ENCODE data around the gene SMIM35.
A peak's percentile ranks its signal among the peaks of the same experiment; 100 is the strongest.
"Not testable (repeated sequence)": the region's sequence is repeated elsewhere in the genome, so short reads cannot be mapped to it uniquely, and the experiment has no call there.

SMIM35 gene

DNA sequence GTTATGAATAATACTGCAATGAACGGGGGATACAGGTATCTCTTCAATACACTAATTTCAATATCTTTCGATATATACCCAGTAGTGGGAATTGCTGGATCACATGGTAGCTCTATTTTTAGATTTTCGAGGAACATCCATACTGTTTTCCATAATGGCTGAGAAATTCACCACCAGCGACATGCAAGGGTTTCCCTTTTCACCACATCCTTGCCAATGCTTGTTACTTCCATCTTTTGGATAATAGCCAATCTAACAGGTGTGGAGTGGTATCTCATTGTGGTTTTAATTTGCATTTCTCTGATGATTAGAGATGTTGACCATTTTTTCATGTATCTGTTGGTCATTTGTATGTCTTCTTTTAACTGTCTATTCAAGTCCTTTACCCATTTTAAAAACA is 94.6 kb downstream of the SMIM35 start:
- no peak for DNase-seq (ENCODE audit: extremely low read depth in 1 of 2, low read depth in 1 of 2)

DNA sequence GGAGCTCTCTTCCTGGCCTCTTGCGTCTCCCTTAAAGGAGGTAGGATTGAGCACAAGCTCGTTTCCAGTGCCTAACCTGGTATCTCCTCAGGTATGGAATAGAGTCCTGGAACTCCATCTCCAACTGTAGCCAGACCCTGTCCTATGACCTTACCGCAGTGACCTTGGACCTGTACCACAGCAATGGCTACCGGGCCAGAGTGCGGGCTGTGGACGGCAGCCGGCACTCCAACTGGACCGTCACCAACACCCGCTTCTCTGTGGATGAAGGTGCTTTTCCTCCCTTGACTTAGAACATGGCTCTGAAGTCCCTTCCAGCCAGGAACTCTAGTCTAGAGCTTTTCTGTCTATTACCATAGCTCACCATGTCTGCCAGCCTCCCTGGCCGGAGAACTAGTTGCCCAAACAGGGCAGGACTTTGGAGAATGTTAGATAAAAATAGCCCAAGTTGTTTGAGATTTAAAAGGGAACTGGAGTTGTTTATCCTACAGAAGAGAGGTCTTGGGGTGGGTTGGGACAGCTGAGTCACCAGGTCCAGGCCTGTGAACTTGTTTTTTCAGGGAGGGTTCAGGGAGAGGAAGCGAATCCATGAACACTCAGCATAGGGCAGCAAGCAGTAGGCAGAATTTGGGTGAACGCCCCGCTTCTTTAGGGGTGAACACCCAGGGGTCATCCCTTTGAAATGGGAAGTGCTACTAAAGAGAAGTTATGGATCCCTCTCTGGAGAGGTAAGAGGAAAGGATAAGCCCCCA is 97.2 kb downstream of the SMIM35 start:
- no peak for DNase-seq (ENCODE audit: extremely low read depth in 1 of 2, low read depth in 1 of 2)

- peak in 1 of 2 donors; percentile 39 for DNase-seq (ENCODE audit: extremely low read depth in 1 of 2, low read depth in 1 of 2)
These were observed 99.7 kb downstream of the SMIM35 start for GRCh38 chr11:117986981-117987574.

DNA sequence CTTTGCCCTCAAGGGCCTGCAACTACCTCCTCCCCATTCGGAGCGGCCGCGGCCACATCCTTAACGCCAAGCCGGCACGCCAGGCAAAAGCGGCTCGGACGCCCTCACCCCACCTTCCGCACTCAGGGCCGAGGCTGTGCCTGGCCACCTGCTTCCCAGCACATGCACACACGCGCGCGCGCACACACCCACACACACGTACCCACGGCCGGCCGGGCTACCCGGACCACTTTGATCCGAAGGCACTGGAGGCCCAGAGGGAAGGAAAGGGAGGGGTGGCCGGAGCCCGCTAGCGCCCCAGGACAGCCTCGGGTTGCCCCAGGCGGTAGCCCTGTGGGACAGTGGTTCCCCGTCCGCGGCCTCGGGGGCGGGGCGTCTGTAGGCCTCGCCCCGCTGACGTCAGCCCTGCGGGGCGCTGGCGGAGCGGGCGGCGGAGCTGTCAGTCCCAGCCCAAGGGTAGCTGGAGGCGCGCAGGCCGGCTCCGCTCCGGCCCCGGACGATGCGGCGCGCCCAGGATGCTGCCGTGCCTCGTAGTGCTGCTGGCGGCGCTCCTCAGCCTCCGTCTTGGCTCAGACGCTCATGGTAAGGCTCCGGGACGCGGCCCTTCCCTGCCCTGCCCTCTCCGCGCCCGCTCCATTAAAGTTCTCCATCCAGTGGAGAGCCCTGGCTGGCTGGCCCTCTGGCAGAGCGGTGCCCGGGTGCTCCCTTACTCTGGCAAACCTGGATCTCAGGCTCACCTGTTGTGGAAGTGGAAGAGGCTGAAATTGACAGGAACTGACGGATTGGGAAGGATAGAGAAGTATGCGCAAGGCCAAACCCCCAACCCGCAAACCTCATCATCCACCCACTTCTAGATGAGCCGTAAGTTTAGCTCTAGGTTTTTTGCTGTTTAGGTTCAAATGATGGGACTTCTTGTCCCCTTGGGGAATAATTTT is 100.5 kb downstream of the SMIM35 start, which contains the start of gene IL10RA:
TSS of gene IL10RA (plus strand) at position 442 of the 935 bp plus-strand sequence. CDS start at position 516, 74 bp downstream.
- peak; percentile 45 to 77 for DNase-seq (ENCODE audit: extremely low read depth in 1 of 2, low read depth in 1 of 2)

- DNase-seq (ENCODE audit: extremely low read depth in 1 of 2, low read depth in 1 of 2), result no peak
These were observed 102.3 kb downstream of the SMIM35 start for GRCh38 chr11:117984476-117984875.

DNA sequence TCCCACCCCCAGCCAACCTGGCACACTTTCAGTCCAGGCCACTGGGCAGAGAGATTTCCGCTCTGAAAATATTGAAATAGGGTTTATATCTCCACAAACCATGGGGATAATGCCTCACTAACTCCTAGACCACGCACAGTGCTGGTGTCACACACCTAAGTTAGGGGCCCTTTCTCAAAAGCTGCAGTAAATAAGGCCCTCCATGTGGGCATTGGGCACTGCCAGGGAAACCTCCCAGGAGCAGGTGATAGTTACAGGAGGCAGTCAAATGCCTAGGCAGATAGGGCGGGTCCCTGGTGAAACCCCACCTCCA is 103.6 kb downstream of the SMIM35 start:
- no peak for DNase-seq (ENCODE audit: extremely low read depth in 1 of 2, low read depth in 1 of 2)

DNA sequence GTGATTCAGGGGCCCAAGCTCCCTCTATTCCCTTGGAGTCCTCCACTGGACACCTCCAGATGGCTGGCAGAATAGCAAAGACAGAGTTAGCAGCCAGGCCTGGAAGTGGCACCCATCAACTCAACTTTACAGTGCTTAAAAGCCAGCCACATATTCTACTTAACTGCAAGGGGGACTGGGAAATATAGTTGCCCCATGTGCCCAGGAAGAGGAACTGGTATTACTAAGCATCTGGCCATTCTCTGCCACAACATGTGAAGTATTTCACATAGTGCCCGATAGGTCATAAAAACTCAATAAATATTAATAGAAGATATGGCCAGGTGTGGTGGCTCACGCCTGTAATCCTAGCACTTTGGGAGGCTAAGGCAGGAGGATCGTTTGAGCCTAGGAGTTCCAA is 106.0 kb downstream of the SMIM35 start:
- DNase-seq (ENCODE audit: extremely low read depth in 1 of 2, low read depth in 1 of 2), result no peak

- DNase-seq (ENCODE audit: extremely low read depth in 1 of 2, low read depth in 1 of 2), result no peak
These were observed 106.5 kb downstream of the SMIM35 start for GRCh38 chr11:117980280-117980679.

- no peak for DNase-seq (ENCODE audit: extremely low read depth in 1 of 2, low read depth in 1 of 2)
These were observed 107.1 kb downstream of the SMIM35 start for GRCh38 chr11:117979481-117980211.

- no peak for DNase-seq (ENCODE audit: extremely low read depth in 1 of 2, low read depth in 1 of 2)
These were observed 107.8 kb downstream of the SMIM35 start for GRCh38 chr11:117978991-117979390.

GRCh38 chr11:117978291-117978910 is 108.4 kb downstream of the SMIM35 start:
- DNase-seq (ENCODE audit: extremely low read depth in 1 of 2, low read depth in 1 of 2), result not testable (repeated sequence)

- not testable (repeated sequence) for DNase-seq (ENCODE audit: extremely low read depth in 1 of 2, low read depth in 1 of 2)
These were observed 109.0 kb downstream of the SMIM35 start for GRCh38 chr11:117977612-117978264.

DNA sequence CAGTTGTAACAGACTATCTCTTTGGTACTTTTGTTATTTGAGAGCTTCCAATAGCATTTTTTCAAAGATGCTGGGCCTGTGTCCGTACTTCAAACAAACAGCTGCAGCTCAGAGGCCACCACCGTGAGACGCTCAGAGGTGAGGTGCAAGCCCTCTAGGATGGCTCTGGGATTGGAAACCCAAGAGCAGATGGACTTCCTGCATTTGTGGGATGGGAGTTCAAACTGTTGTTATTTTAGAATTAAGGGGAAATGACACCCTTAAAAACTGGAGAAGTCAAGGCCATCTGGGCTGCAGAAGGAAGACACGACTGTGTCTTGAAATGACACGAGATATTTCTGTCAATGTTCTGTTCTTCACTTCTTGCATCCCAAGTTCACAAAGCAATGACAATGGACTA is 109.7 kb downstream of the SMIM35 start:
- DNase-seq (ENCODE audit: extremely low read depth in 1 of 2, low read depth in 1 of 2), result no peak

- no peak for DNase-seq (ENCODE audit: extremely low read depth in 1 of 2, low read depth in 1 of 2)
These were observed 110.3 kb downstream of the SMIM35 start for GRCh38 chr11:117976445-117976844.

GRCh38 chr11:117973503-117973860 is 113.3 kb downstream of the SMIM35 start:
- no peak for DNase-seq (ENCODE audit: extremely low read depth in 1 of 2, low read depth in 1 of 2)

GRCh38 chr11:117972629-117973502 is 113.9 kb downstream of the SMIM35 start:
- DNase-seq (ENCODE audit: extremely low read depth in 1 of 2, low read depth in 1 of 2), result no peak

DNA sequence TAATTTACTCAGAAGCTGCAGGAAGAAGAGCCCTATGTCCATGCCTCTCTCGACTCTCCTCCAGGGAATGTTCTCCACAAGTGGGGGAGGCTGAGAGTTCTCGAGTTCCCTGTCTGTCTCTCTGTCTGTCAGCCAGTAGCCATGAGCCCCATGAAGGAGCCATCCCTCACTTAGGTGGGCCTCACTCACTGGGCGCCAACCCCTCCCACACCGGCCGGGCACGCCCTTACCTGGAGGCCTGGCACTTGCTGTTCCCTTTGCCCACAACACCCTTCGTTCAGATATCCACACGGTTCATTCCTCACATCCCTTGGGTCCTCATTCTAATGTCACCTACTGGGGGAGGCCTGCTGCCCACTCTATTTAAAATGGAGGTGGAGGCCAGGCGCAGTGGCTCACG is 114.7 kb downstream of the SMIM35 start:
- DNase-seq (ENCODE audit: extremely low read depth in 1 of 2, low read depth in 1 of 2), result no peak

DNA sequence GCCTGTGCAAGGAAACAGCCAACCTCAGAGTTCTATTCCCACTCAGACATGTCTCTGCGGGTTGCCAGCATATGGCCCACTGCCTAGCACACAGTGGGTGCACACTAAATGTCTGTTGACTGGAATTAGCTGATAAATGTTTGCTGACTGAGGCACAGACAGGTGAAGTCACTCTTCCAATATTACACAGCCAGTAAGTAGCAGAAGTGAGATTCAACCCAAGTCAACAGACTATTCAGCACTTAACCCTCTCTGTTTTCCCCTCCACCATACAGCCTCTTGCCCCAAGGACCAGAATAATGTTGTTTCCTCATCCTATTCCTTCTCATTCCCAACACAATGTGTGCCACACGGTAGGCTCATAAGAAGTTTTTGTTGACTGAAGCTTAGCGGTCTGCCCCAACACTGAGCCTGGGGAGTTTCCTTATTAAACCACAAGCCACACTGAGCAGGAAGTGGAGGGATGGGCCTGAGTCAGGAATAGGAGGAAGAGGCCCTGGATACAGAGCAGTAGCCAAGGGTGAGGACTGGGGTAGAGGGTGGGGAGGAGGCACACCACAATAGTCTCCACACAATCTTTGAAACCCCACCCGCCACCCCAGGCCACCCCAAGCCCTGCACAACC is 116.3 kb downstream of the SMIM35 start:
- DNase-seq (ENCODE audit: extremely low read depth in 1 of 2, low read depth in 1 of 2), result no peak
